HS-27A (cell line): Measurements from ENCODE around the gene SLC27A3.
"Not testable (repeated sequence)": the region's sequence is repeated elsewhere in the genome, so short reads cannot be mapped to it uniquely, and the experiment has no call there.

Experiments used
- DNase-seq: peaks from one replicate; pipeline ENCODE4 v3.0.0-alpha.2; 2012; ENCODE audit warnings: low read depth, missing footprints

Gene SLC27A3

DNA sequence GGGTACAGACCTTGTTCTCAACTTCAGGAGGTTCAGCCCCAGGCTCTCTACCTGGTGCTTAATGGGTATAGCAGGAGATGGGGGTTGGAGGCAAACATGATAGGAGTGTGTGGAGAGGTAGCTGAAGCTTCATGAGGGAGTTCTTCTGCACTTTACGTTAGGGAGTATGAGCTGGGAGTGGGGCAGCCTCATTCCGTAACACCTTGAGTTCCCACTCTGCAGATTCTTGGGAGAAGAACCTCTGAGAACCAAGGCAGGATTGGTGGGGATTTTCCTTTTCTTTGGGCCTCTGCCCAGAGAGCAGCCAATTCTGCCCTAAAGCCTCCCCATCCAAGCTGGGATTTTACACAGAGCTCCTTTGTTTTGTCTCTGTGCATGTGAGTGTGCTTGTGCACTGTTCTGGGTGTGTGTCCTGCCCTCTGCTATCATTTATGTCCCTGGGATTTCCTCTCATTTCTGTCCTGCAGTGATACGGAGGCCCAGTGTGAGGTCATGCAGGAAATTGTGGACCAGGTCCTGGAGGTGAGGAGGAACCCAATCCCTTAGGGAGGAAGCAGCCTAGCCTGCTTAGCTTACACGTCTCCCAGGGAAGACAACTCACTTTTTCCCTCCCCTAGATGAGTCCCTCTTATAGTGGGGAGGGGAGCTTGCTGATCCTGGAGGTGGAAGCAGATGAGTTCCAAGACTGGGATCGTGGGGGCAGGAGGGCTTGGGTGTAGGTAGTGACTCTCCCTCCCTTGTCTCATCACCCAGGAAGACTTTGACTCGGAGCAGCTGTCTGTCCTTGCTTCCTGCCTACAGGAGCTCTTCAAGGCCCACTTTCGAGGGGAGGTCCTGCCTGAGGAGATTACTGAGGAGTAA, 11.6 kb upstream of the SLC27A3 start:
- no peak for DNase-seq

DNA sequence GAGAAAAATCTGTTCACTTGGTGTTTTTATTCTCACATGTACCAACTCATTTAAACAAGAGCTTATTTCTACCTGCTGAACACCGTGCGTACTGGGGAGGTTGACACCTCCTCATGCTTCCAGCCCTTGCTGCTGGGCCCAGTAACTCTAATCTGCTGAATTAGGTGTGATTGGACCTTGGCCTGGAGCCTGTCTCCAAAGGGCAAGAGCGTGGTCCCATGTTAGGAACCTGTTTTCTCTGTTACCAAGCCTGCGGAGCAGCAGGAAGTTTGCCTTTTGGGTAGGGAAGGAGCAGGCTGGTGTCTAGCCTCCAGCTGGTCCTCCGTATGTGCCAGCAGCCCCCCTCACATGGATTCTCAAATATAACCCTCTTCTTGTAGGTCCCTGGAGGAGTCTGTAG, 10.9 kb upstream of the SLC27A3 start:
- DNase-seq, result no peak

GRCh38 chr1:153766663-153767062, 8.5 kb upstream of the SLC27A3 start:
- DNase-seq, result not testable (repeated sequence)

- no peak for DNase-seq
Observed at GRCh38 chr1:153767519-153767918, 7.7 kb upstream of the SLC27A3 start.

- no peak for DNase-seq
Observed at GRCh38 chr1:153768316-153769181, 6.7 kb upstream of the SLC27A3 start.

GRCh38 chr1:153769221-153769620, 6.0 kb upstream of the SLC27A3 start:
- no peak for DNase-seq

DNA sequence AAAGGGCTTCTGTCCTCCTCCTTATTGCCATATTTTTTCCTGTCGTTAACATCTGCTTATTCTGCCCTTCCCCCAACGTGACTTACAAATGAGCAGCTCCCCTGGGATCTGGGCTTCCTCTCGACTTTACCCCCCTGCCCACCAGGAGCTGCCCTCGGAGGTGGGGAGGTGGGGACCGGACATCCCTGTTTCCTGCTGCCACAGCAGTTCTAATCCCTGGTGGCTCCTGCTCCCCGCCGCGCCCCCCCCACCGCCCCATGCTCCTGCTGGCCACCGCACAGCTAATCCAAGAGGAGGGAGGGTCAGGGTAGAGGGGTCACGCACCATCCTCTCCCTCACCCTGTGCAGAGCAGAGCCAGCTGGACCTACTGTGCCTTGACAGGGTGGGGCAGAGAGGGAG, 4.4 kb upstream of the SLC27A3 start:
- DNase-seq, result no peak

DNA sequence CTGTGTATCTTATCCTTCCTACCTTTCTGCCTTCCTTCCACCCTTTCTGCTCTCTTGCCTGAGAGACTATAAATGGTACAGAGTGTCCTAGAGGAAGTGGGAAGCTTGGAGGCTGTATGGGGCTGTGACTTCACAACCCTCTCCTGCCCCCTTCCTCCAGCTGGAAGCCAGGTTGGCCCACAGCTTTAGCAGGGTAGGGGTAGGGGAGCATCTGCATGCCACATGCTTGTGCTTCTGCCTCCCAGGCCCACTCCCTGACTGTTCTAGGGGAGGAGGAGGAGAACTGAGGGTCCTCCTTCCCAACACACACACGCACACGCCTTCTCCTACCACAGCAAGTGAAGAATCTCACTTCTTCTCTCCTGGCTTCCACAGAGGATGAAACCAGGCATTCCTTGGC, 3.9 kb upstream of the SLC27A3 start:
- no peak for DNase-seq

DNA sequence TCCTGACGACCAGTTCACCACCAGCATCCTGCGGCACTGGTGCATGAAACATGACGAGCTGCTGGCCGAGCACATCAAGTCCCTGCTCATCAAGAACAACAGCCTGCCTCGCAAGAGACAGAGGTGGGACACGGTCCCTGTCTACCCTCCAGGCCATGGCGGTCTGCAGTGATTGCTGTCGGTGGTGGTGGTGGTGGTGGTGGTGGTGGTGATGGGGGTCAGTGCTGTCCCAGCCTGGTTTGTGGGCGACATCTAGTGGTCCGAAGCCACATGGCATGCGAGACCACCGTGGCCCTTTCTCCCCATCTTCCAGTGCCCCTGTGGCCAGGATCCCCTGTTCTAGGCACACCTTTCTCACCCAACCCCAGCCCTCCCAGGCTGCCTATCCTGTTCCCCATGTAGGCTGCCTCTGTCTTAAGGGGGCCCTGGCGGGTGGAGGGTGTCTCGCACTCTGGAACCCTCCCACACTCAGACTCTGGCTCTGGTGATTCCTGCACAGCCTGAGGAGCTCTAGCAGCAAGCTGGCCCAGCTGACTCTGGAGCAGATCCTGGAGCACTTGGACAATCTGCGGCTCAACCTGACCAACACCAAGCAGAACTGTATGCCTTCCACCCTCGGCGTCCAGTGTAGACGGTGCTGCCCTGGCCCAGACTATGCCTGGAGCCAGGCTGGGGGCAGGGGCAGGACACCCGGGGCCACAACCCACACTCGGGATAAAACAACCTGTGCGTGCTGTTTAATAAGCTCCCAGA, 3.2 kb upstream of the SLC27A3 start:
- no peak for DNase-seq

DNA sequence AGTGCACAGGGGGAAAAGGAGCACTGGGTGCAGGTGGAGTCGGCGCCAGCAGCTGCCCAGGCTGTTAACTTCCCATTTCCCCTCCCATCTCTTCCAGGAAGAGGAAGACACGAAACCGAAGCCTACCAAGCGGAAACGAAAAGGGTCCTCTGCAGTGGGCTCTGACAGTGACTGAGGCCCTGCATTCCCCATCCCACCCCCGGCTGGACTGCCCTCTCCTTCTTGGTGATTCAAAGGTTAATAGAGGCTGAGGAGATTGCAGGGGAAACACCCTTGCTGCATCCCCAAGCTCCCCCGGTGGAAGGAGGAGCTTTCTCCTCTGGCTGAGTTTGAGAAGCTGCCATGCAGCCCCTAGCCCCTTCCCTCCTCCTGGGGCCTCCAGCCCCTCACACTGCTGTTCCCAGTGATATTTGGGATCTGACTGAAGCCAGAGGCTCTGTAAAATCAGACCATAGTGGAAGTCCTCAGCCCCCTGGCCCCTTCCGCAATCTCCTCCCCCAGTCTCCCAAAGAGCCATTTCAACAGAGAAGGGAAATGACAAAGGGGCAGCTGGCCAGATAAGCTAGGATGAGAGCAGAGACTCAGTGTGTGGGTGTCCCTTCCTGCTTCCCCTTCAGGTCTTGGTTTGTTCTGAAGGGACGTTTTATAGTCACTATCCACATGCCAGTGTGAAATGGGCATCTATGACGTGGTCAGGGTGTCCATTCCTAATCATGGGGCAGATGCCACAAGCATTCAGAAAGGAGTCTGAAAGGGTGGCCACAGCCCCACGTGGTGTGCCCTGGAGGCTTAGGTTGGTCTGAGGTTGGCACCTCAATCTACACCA, 1.9 kb upstream of the SLC27A3 start:
- no peak for DNase-seq

DNA sequence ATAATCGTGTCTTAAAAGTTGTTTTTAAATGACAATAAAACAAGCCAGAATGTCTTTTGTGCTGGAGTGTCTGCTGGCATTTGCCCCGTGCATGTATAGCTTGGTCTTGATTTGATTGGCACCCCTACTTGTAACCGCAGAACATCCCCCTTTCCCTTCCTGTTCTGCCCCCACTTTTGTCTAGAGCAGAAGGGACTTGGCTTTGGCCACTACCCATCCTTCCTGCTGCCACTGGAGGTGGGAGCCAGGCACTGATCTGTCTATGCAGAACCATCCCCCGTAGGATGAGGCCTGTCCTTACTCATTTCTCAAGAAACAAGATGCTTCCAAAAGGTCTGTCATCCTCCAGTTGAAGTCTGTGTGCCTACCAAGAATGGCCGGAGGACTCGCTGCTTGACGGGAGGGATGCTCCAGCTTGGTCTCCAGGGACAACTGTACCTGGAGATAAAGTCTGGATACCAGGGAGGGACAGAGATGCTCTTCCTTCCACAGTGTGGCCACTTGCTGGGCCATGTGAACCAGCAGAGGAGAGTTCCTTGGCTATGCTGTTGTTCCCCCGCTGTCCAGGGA, 1.1 kb upstream of the SLC27A3 start:
- DNase-seq, result no peak

GRCh38 chr1:153775458-153776327, 486 bp downstream of the SLC27A3 start:
- DNase-seq, result no peak

DNA sequence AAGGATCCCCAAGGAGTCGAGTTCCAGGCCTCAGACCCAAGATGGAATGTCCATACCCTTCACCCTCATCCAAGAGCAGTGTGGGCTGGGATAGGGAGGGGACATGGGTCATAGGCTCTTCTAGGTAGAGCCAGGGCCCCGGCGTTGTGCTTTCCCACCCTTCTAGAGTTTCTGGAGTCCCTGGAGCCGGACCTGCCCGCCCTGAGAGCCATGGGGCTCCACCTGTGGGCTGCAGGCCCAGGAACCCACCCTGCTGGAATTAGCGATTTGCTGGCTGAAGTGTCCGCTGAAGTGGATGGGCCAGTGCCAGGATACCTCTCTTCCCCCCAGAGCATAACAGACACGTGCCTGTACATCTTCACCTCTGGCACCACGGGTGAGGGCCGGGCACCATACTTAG, 1.1 kb downstream of the SLC27A3 start:
- DNase-seq, result no peak

DNA sequence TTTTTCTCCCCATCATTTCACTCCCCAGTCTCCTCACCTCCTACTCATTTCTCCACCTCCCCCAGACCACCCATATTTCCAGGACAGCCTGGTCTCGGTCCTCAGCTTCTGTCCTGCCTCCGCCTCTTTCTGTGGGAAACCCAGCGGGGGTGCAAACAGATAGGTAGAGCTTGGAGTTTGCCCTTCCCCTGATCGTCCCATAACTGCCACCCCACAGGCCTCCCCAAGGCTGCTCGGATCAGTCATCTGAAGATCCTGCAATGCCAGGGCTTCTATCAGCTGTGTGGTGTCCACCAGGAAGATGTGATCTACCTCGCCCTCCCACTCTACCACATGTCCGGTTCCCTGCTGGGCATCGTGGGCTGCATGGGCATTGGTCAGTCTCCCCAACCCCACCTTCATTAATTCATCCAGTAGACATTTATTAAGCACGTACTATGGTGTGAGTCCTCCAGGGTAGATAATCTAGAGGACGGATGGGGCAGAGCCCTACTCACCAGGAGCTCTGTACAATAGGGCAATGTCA, 1.7 kb downstream of the SLC27A3 start:
- DNase-seq, result no peak

- no peak for DNase-seq
Observed at GRCh38 chr1:153777648-153778047, 2.4 kb downstream of the SLC27A3 start.

DNA sequence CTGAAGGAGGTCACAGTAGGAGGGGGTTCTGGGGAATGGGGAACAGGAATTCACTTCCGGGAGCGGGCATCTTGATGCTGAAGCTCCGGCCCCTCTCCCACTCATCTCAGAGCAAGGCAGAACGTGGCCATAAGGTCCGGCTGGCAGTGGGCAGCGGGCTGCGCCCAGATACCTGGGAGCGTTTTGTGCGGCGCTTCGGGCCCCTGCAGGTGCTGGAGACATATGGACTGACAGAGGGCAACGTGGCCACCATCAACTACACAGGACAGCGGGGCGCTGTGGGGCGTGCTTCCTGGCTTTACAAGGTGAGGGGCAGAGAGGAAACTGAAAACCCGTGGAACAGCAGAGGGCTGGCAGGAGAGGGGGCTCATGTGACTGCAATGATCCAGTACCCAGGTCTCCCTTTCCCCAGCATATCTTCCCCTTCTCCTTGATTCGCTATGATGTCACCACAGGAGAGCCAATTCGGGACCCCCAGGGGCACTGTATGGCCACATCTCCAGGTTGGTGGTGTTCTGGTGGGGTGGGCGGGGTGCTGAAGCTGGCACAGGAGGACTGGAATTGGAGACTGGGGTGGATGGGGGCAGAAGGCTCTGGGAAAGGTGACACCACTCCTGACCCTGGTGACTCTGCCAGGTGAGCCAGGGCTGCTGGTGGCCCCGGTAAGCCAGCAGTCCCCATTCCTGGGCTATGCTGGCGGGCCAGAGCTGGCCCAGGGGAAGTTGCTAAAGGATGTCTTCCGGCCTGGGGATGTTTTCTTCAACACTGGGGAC, 3.0 kb downstream of the SLC27A3 start:
- no peak for DNase-seq

DNA sequence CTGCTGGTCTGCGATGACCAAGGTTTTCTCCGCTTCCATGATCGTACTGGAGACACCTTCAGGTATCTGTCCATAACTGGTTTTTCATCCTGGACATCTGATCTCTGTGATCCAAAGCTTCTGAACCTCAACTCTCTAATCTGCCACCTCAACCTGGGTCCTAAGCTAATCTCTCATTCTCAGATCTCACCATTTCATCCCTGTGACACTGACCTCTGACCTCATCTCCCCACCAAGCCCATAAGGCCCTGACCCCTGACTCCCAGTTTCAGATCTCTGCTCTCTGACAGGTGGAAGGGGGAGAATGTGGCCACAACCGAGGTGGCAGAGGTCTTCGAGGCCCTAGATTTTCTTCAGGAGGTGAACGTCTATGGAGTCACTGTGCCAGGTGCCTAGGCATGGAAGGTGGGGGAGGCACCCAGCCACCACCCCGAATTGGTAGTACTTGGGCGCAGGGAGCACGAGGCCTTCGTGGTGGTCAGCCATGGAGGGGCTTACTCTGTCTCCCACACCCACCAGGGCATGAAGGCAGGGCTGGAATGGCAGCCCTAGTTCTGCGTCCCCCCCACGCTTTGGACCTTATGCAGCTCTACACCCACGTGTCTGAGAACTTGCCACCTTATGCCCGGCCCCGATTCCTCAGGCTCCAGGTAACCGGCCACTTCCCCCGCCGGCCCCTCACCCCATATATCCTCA, 3.8 kb downstream of the SLC27A3 start:
- no peak for DNase-seq

DNA sequence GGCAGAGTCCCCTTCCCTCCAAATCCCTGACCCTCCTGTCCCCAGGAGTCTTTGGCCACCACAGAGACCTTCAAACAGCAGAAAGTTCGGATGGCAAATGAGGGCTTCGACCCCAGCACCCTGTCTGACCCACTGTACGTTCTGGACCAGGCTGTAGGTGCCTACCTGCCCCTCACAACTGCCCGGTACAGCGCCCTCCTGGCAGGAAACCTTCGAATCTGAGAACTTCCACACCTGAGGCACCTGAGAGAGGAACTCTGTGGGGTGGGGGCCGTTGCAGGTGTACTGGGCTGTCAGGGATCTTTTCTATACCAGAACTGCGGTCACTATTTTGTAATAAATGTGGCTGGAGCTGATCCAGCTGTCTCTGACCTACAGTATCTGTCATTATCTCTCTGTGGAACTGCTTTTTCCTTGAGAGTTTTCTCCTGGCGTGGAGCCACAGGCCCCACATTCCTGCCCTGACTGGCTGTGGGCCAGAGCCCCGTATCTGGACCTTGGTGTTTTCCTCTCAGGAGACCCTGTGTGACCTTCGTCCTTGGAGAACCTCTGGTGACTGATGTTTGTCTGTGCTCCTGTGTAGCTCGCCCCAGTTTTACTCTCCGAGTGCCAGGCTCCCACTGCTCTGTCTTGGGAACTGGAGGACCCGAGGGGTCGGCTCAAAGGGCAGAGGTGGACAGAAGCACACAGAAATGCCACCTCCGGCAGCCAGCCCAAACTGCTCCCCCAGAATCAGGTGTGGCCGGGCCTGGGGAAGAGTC, 4.8 kb downstream of the SLC27A3 start:
- DNase-seq, result no peak
